Measurements from ENCODE around the gene DNMT3B. TPM values are rescaled to one million over a fixed set of nuclear protein-coding genes. Genes with fewer than 3 reads are reported as not detected.
A peak's percentile ranks its signal among the peaks of the same experiment; 100 is the strongest.

Gene DNMT3B
- total RNA-seq, 2 experiments from 2014 or later: 2.9 TPM

- TF ChIP-seq, protein P1, sequence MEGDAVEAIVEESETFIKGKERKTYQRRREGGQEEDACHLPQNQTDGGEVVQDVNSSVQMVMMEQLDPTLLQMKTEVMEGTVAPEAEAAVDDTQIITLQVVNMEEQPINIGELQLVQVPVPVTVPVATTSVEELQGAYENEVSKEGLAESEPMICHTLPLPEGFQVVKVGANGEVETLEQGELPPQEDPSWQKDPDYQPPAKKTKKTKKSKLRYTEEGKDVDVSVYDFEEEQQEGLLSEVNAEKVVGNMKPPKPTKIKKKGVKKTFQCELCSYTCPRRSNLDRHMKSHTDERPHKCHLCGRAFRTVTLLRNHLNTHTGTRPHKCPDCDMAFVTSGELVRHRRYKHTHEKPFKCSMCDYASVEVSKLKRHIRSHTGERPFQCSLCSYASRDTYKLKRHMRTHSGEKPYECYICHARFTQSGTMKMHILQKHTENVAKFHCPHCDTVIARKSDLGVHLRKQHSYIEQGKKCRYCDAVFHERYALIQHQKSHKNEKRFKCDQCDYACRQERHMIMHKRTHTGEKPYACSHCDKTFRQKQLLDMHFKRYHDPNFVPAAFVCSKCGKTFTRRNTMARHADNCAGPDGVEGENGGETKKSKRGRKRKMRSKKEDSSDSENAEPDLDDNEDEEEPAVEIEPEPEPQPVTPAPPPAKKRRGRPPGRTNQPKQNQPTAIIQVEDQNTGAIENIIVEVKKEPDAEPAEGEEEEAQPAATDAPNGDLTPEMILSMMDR (IDR thresholded peaks at IDR 0.05): no peak
- no peak overlapping the region for H3K4me3 Mint-ChIP-seq
- DNase-seq (no peak), ATAC-seq (no peak)
- intact Hi-C loops (cut with micrococcal nuclease): no loop called here
- H3K36me3 Mint-ChIP-seq (ENCODE audit: low read depth): peaks cover 60% of the 10 kb centered on the region
- POLR2A ChIA-PET: interaction anchor here (1.1 to 3.3 kb wide), 2 partner anchors 9 to 52 kb away, joined by 3 to 17 read pairs; partner anchors contain the start of gene MAPRE1
- no peaks in the 10 kb centered on the region for H3K27me3 Mint-ChIP-seq
- H3K4me1 Mint-ChIP-seq (ENCODE audit: low read depth): peaks cover 53% of the 10 kb centered on the region
- CTCF ChIA-PET: interaction anchor here (1.1 to 1.7 kb wide), 5 partner anchors 8 to 51 kb away, joined by 3 to 7 read pairs (median 3); partner anchors contain the start of gene MAPRE1
- H3K27ac Mint-ChIP-seq: peak overlapping the region; percentile 50
- no peaks in the 10 kb centered on the region for H3K9me3 Mint-ChIP-seq
These were observed 67.3 kb downstream of the DNMT3B start for GRCh38 chr20:32829311-32830005.

GRCh38 chr20:32830437-32830836 lies 68.3 kb downstream of the DNMT3B start:
- POLR2A ChIA-PET: interaction anchor here (1.1 to 3.3 kb wide), 2 partner anchors 10 to 52 kb away, joined by 3 to 17 read pairs; partner anchors contain the start of gene MAPRE1

GRCh38 chr20:32831982-32832381 lies 69.8 kb downstream of the DNMT3B start:
- peaks cover 52% of the 10 kb centered on the region for H3K4me1 Mint-ChIP-seq (ENCODE audit: low read depth)
- peak overlapping the region; percentile 33 for H3K4me3 Mint-ChIP-seq
- POLR2A ChIA-PET: interaction anchor here (3.3 kb wide), 1 partner anchor 12 kb away, joined by 17 read pairs; the partner anchor contains the start of gene MAPRE1

More at GRCh38 chr20:32830437-32830836, 68.3 kb downstream of the DNMT3B start:
- H3K9me3 Mint-ChIP-seq: no peaks in the 10 kb centered on the region
- ATAC-seq: no peak
- H3K36me3 Mint-ChIP-seq (ENCODE audit: low read depth): peaks cover 62% of the 10 kb centered on the region
- peaks cover 51% of the 10 kb centered on the region for H3K4me1 Mint-ChIP-seq (ENCODE audit: low read depth)
- CTCF ChIA-PET: interaction anchor here (0.7 to 1.7 kb wide), 4 partner anchors 9 to 1010 kb away, joined by 3 to 7 read pairs (median 4); no protein-coding TSS in a partner anchor
- H3K4me3 Mint-ChIP-seq: no peak overlapping the region
- peak overlapping the region; percentile 16 for H3K27ac Mint-ChIP-seq
- no peak for DNase-seq
- TF ChIP-seq, protein P1 (IDR thresholded peaks at IDR 0.05): no peak
- no peaks in the 10 kb centered on the region for H3K27me3 Mint-ChIP-seq
- intact Hi-C loops (cut with micrococcal nuclease): no loop called here

GRCh38 chr20:32832664-32833063 lies 70.5 kb downstream of the DNMT3B start:
- intact Hi-C loops (cut with micrococcal nuclease): no loop called here
- CTCF ChIA-PET: interaction anchor here (1.4 to 1.6 kb wide), 3 partner anchors 11 to 54 kb away, joined by 3 to 5 read pairs (median 4); no protein-coding TSS in a partner anchor
- POLR2A ChIA-PET: interaction anchor here (0.6 to 1.7 kb wide), 2 partner anchors 9 to 11 kb away, joined by 4 to 6 read pairs; no protein-coding TSS in a partner anchor
- Mint-ChIP-seq H3K27ac (peak overlapping the region; percentile 80), H3K4me3 (peak overlapping the region; percentile 33), H3K4me1 (ENCODE audit: low read depth) (peaks cover 52% of the 10 kb centered on the region), H3K36me3 (ENCODE audit: low read depth) (peaks cover 67% of the 10 kb centered on the region), H3K27me3 (no peaks in the 10 kb centered on the region), H3K9me3 (no peaks in the 10 kb centered on the region)
- ATAC-seq (peak; percentile 74), DNase-seq (peak; percentile 67)
- TF ChIP-seq, protein P1 (IDR thresholded peaks at IDR 0.05): no peak

More at GRCh38 chr20:32831982-32832381, 69.8 kb downstream of the DNMT3B start:
- ATAC-seq (no peak), DNase-seq (no peak)
- CTCF ChIA-PET: interaction anchor here (1.5 kb wide), 1 partner anchor 10 kb away, joined by 4 read pairs; no protein-coding TSS in a partner anchor
- no peaks in the 10 kb centered on the region for H3K27me3 Mint-ChIP-seq
- intact Hi-C loops (cut with micrococcal nuclease): no loop called here
- TF ChIP-seq, protein P1 (IDR thresholded peaks at IDR 0.05): no peak
- peak overlapping the region; percentile 80 for H3K27ac Mint-ChIP-seq
- no peaks in the 10 kb centered on the region for H3K9me3 Mint-ChIP-seq
- H3K36me3 Mint-ChIP-seq (ENCODE audit: low read depth): peaks cover 64% of the 10 kb centered on the region

Measured in activated CD8-positive, alpha-beta T cell treated with anti-CD3 and anti-CD28 coated beads for 36 hours (primary cell).